ENCODE data around the gene SP140. TPM values are rescaled to one million over a fixed set of nuclear protein-coding genes. Genes with fewer than 3 reads are reported as not detected.

The SP140 gene
- total RNA-seq (2022; extraction: Qiagen RNA extraction; ENCODE audit: low read depth) = 0.16 to 0.24 TPM (median 0.19 TPM) in 4 of 5 replicates, not detected in the other

DNA sequence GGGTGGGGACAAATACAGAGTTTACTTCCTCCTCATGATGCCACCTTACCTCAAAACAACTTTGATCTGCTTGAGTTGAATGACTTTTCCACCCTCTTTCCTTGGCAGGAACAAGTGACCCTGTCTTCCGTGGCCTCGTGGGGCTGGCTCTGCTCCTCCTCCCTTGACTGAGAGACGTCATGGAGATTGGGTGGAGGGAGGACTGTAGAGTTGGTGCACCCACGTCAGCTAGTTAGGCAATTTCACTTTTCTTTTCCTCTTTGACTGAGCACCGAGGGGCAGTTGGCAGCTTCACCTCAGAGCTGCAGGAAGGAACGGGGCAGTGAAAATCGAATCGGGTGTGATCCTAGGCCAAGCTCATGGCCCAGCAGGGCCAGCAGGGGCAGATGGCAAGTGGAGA lies at the start of gene SP140:
Gene SP140, plus strand, starts transcription at position 251 of the 400 bp plus-strand sequence. Its CDS starts 109 bp downstream, at position 360.

DNA sequence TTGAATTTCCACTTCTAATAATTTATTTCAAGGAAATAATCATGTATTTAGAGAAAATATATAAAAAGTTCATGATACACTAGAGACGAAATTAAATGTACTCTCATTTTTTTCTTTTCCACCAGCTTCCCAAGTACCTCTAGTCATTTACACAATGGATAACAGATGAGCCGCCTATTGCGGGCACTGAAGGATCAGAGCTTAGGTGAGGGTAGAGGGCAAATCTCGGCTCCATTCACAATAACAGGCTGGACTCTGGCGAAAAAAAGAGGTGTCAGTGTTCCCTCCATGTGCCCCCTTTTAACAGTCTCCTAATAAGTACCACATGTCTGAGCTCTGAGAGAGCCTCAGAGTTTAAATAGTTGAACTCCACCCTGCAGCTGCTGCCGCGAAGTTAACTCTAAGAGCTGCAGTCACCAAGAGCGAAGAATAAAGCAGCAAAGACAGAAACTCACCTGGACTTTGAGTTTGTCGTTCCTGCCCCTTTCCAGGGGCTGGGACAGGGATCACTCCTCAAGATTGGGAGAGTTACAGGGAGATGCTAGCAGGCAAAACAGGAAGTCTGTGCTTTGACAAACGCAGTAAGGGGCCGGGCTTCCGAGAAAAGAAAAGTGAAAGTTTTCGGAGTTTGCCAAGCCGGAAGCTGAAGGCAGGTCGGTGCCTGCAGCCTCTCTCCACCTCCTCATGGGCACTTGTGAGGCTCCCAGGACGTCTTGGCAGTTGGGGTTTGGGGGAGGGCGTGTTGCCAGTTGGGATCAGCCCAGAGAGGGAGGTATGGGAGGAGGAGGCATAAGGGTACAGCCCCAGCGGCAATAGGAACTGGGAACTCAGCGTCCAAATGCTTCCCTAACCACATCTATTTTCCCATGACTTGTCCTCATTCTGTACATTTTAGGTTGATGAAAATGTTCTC lies 5.9 kb upstream of the SP140 start, which contains the start of gene SP110:
Gene SP110, minus strand, starts transcription at position 566 of the 913 bp plus-strand sequence. CDS start 3,057 bp downstream, outside the sequence.

DNA sequence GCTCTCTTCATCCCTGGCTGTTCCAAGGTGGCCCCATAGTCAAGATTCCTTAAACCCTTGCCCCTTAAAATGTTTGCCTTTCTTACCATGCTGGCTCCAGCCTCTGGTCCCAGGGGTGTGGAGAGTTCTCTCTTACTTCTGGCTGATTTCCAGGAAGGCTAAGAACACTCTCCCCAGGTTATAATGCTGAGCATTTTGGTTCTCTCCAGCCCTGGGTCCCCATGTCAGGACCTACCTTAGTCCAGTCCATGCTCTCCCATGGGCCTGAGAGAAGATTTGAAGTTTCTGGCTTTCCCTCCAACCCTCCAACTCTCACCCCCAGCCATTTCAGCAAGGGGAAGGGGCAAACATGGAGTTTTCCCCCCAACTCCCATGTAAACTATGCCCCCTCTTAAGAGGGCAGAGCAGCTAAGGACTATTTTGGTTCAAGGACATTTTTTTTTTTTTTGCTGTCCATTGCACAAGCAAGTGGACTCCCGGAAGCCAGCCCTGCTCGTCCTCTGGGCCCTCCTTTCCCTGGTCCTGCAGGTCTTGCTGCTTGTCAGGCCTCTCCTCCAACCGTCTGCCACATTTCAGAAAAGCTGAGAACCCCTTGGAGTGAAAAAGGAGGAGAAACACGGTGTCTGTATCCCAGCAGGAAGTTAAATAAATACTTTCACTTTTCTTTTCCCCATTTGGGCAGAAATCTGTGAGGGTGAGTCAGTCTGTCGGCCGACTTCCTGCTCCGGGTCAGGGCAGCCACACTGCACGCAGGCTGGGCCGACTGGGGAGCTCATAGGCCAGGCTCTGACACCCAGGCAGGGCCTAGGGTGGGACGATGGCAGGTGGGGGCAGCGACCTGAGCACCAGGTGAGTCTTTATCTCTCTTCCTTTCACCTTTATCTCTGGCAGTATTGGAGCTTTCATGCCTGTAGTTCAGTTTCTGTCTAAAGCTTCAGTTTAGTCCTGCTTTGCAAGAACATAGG lies 101.2 kb downstream of the SP140 start, which contains the start of gene SP140L:
Gene SP140L, plus strand, starts transcription at position 741 of the 965 bp plus-strand sequence. Its CDS starts 77 bp downstream, at position 818.

Other genes starting within 250 kb of the SP140 start
- 1.0 to 1.9 TPM (median 1.4 TPM) in 5 replicates for gene SLC16A14, start 156.8 kb upstream of the SP140 start, total RNA-seq (2022; extraction: Qiagen RNA extraction; ENCODE audit: low read depth)
- 5.6 to 7.2 TPM (median 6.8 TPM) in 5 replicates for gene SP110, start 5.8 kb upstream of the SP140 start, total RNA-seq (2022; extraction: Qiagen RNA extraction; ENCODE audit: low read depth)
- gene SP140L, start 101.5 kb downstream of the SP140 start, total RNA-seq (2022; extraction: Qiagen RNA extraction; ENCODE audit: low read depth) = 3.5 to 4.6 TPM (median 4.1 TPM) in 5 replicates
- 28.2 to 36.6 TPM (median 30.6 TPM) in 5 replicates for gene SP100, start 190.5 kb downstream of the SP140 start, total RNA-seq (2022; extraction: Qiagen RNA extraction; ENCODE audit: low read depth)